Keratinocyte (primary cell): Measurements from ENCODE around the gene PIBF1. TPM values are rescaled to one million over a fixed set of nuclear protein-coding genes. Genes with fewer than 3 reads are reported as not detected.

Source experiments
- DNase-seq: peaks from one replicate; pipeline ENCODE4 v3.0.0-alpha.2; 2011; ENCODE audit warnings: low read depth, missing footprints, low spot score
- FAIRE-seq: peaks from 2 replicates; lab custom pipeline; 2011; peaks lifted over from hg19 to GRCh38; lab: Jason Lieb, UNC
- H2AFZ ChIP-seq: 2 replicates; pipeline ENCODE4 v1.6.0; 2012; ENCODE audit warnings: low read length, control low read depth, inconsistent platforms; ENCODE audit not compliant: control insufficient read depth
- H3K27ac ChIP-seq: 2 replicates; pipeline ENCODE4 v1.5.1; 2011; ENCODE audit warnings: low read length; ENCODE audit not compliant: control insufficient read depth, insufficient read depth
- H3K27me3 ChIP-seq: 3 replicates; pipeline ENCODE4 v1.6.0; 2011; ENCODE audit warnings: low read length; ENCODE audit not compliant: control insufficient read depth, insufficient read depth; ENCODE audit errors: extremely low read depth
- H3K36me3 ChIP-seq, 2 experiments: 2 replicates in 1 of 2; 3 replicates in 1 of 2; pipeline ENCODE4 v1.5.1; 2011; ENCODE audit warnings: low read length in 2 of 2, mild to moderate bottlenecking in 1 of 2; ENCODE audit not compliant: control insufficient read depth in 2 of 2, insufficient read depth in 2 of 2; ENCODE audit errors: extremely low read depth in 1 of 2
- H3K4me1 ChIP-seq: 3 replicates; pipeline ENCODE4 v1.5.1; 2011; ENCODE audit warnings: low read length; ENCODE audit not compliant: control insufficient read depth, insufficient read depth; ENCODE audit errors: extremely low read depth
- H3K4me2 ChIP-seq: 3 replicates; pipeline ENCODE4 v1.6.0; 2011; ENCODE audit warnings: low read depth, low read length; ENCODE audit not compliant: control insufficient read depth, insufficient read depth; ENCODE audit errors: extremely low read depth
- H3K4me3 ChIP-seq, 3 experiments: fragments of 200-600 bp in 1 of 3; sonication (generic) in 1 of 3; 2 replicates in 2 of 3; 3 replicates in 1 of 3; pipeline ENCODE4 v1.5.1; 2011 to 2016; ENCODE audit warnings: low read length in 3 of 3, mild to moderate bottlenecking in 3 of 3, control low read depth in 2 of 3, inconsistent platforms in 1 of 3, low read depth in 1 of 3, mixed read lengths in 1 of 3, mixed run types in 1 of 3, moderate library complexity in 1 of 3; ENCODE audit not compliant: control insufficient read depth in 2 of 3, insufficient read depth in 2 of 3; ENCODE audit errors: extremely low read depth in 1 of 3
- H3K79me2 ChIP-seq: 2 replicates; pipeline ENCODE4 v1.6.0; 2012; ENCODE audit warnings: low read length; ENCODE audit not compliant: control insufficient read depth, insufficient read depth
- H3K9ac ChIP-seq: 3 replicates; pipeline ENCODE4 v1.6.0; 2011; ENCODE audit warnings: low read length; ENCODE audit not compliant: control insufficient read depth, insufficient read depth; ENCODE audit errors: extremely low read depth
- H3K9me1 ChIP-seq: 3 replicates; pipeline ENCODE4 v1.6.0; 2011; ENCODE audit warnings: low read length; ENCODE audit not compliant: control insufficient read depth, insufficient read depth; ENCODE audit errors: extremely low read depth
- H3K9me3 ChIP-seq: 2 replicates; pipeline ENCODE4 v1.5.1; 2012; ENCODE audit warnings: low read depth, low read length; ENCODE audit not compliant: control insufficient read depth
- H4K20me1 ChIP-seq: 3 replicates; pipeline ENCODE4 v1.6.0; 2011; ENCODE audit warnings: low read length; ENCODE audit not compliant: control insufficient read depth, insufficient read depth; ENCODE audit errors: extremely low read depth
- EZH2 ChIP-seq: IDR thresholded peaks from one replicate; pipeline ENCODE4 v1.6.1; 2012; ENCODE audit warnings: inconsistent platforms, mild to moderate bottlenecking, low read length, moderate library complexity
- dilution Hi-C: fragments of 300-500 bp; cut with MboI; formaldehyde crosslinking; loops from one replicate; pipeline ENCODE4 v1.7.0; 2020; ENCODE audit warnings: low sequenced_read_pairs; ENCODE audit not compliant: extremely low pct_ligation_motif_present
- polyA plus RNA-seq, 5 experiments: library from polyadenylated mRNA; depleted of rRNA in 3 of 5; stranded (reverse) in 3 of 5; stranded (forward) in 1 of 5; unstranded in 1 of 5; fragments of >200 nt; gene quantifications; 1 replicate in 1 of 5; 2 replicates in 3 of 5; 3 replicates in 1 of 5; pipeline versions ENCODE4 v1.2.1 to v1.2.3, GENCODE V29; 2011 to 2012; ENCODE audit warnings: missing spikeins in 2 of 5, low read depth in 1 of 5, low replicate concordance in 1 of 5
- TF ChIP-seq, protein P1 (sequence below), 3 experiments: IDR thresholded peaks in 1 of 3; conservative IDR thresholded peaks in 1 of 3; optimal IDR thresholded peaks in 1 of 3; 2 replicates in 2 of 3; 3 replicates in 1 of 3; pipeline versions ENCODE3 to v1.5.1; 2011; ENCODE audit warnings: low read length in 3 of 3, mild to moderate bottlenecking in 3 of 3, moderate library complexity in 2 of 3, control low read depth in 1 of 3, inconsistent platforms in 1 of 3; ENCODE audit not compliant: insufficient read depth in 2 of 3; ENCODE audit errors: extremely low read depth in 1 of 3

Gene PIBF1
- polyA plus RNA-seq, 1 donor (not counting 4 experiments of a cell fraction or from before 2014, with no cell fraction given), result 9.1 TPM

DNA sequence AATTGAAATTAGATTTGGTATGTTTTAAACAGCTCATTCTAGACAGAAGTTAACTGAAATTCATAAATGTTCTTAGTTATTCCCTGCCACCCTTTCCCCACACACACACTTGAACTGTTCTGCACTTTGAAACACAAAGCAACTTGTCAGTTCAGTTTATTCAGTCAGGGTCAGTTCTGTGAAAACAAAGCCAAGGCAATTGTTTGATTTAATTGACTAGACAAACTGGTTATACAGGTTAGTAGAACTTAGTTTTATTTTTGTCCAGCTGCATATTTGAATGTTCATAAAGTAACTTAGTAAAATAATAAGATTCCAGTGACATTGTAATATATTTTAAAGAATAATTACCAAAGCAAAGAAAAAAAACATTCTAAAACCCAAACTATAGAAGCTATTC, 178.6 kb downstream of the PIBF1 start:
- FAIRE-seq (peak; percentile 67), DNase-seq (no peak)
- Histone ChIP-seq H4K20me1 (no peaks in the 10 kb centered on the region), H3K4me3 (no peak overlapping the region), H3K4me2 (peak overlapping the region; percentile 41), H2AFZ (no peak overlapping the region), H3K27ac (peak overlapping the region; percentile 66), H3K9me3 (no peaks in the 10 kb centered on the region), H3K27me3 (no peaks in the 10 kb centered on the region), H3K4me1 (peaks cover 19% of the 10 kb centered on the region), H3K79me2 (no peaks in the 10 kb centered on the region), H3K9me1 (no peaks in the 10 kb centered on the region), H3K9ac (no peak overlapping the region), H3K36me3 (no peaks in the 10 kb centered on the region)
- dilution Hi-C loops, result no loop called here
- TF ChIP-seq EZH2, result no peak
- TF ChIP-seq, protein P1, sequence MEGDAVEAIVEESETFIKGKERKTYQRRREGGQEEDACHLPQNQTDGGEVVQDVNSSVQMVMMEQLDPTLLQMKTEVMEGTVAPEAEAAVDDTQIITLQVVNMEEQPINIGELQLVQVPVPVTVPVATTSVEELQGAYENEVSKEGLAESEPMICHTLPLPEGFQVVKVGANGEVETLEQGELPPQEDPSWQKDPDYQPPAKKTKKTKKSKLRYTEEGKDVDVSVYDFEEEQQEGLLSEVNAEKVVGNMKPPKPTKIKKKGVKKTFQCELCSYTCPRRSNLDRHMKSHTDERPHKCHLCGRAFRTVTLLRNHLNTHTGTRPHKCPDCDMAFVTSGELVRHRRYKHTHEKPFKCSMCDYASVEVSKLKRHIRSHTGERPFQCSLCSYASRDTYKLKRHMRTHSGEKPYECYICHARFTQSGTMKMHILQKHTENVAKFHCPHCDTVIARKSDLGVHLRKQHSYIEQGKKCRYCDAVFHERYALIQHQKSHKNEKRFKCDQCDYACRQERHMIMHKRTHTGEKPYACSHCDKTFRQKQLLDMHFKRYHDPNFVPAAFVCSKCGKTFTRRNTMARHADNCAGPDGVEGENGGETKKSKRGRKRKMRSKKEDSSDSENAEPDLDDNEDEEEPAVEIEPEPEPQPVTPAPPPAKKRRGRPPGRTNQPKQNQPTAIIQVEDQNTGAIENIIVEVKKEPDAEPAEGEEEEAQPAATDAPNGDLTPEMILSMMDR (optimal IDR thresholded peaks at IDR 0.05 in 1 of 3, IDR thresholded peaks at IDR 0.05 in 1 of 3, conservative IDR thresholded peaks at IDR 0.05 in 1 of 3; ENCODE audit: extremely low read depth in 1 of 3, insufficient read depth in 2 of 3, low read length in 3 of 3), result no peak

DNA sequence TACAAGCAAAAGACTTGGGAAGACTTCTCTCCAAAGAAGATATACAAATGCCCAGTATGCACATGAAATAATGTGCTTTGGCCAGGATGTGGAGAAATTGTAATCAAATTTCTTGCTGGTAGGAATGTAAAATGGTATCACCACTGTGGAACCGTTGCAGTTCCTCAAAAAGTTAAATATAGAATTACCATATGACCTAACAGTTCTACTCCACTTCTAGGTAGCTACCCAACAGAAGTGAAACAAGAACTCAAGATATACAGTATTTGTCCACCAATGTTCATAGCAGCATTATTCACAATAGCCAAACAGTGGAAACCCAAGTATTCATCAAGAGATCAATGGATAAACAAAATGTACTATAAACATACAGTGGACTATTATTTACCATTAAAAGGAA, 181.8 kb downstream of the PIBF1 start:
- H3K4me3 ChIP-seq, result no peak overlapping the region
- H3K27ac ChIP-seq, result no peak overlapping the region
- no peak overlapping the region for H3K9ac ChIP-seq
- no peak overlapping the region for H3K4me2 ChIP-seq
- H3K9me1 ChIP-seq, result no peaks in the 10 kb centered on the region
- H3K79me2 ChIP-seq, result no peaks in the 10 kb centered on the region
- FAIRE-seq (no peak), DNase-seq (no peak)
- no peaks in the 10 kb centered on the region for H3K27me3 ChIP-seq
- no peak overlapping the region for H2AFZ ChIP-seq
- H3K9me3 ChIP-seq, result no peaks in the 10 kb centered on the region
- no peaks in the 10 kb centered on the region for H3K36me3 ChIP-seq
- no peak for TF ChIP-seq EZH2
- TF ChIP-seq, protein P1 (optimal IDR thresholded peaks at IDR 0.05 in 1 of 3, IDR thresholded peaks at IDR 0.05 in 1 of 3, conservative IDR thresholded peaks at IDR 0.05 in 1 of 3; ENCODE audit: extremely low read depth in 1 of 3, insufficient read depth in 2 of 3, low read length in 3 of 3), result no peak
- dilution Hi-C loops, result no loop called here
- peaks cover 19% of the 10 kb centered on the region for H3K4me1 ChIP-seq
- no peaks in the 10 kb centered on the region for H4K20me1 ChIP-seq
